H1 (cell line): ENCODE results near the gene LY86. TPM values are rescaled to one million over a fixed set of nuclear protein-coding genes. Genes with fewer than 3 reads are reported as not detected.

Experiments used
- CTCF ChIA-PET: fragments of 300-600 bp; sonication (Branson Sonifier 250); formaldehyde crosslinking; loops from one replicate; lab custom pipeline; 2021; ENCODE audit not compliant: partially characterized antibody; lab: Charles Lee
- POLR2A ChIA-PET: fragments of 300-600 bp; sonication (Branson Sonifier 250); formaldehyde crosslinking; loops from one replicate; lab custom pipeline; 2021; ENCODE audit warnings: inconsistent platforms; ENCODE audit not compliant: partially characterized antibody; lab: Charles Lee
- DNase-seq, 2 experiments: peaks; one replicate each; pipeline versions ENCODE4 v3.0.0 to v3.0.0-alpha.2; 2010 to 2022; ENCODE audit warnings: low spot score in 2 of 2, low read depth in 1 of 2, mixed read lengths in 1 of 2
- FAIRE-seq: peaks from 2 replicates; lab custom pipeline; 2011; peaks lifted over from hg19 to GRCh38; lab: Jason Lieb, UNC
- H2AFZ ChIP-seq: 2 replicates; pipeline ENCODE4 v1.8.1; 2012; ENCODE audit warnings: low read length, inconsistent platforms
- H2AK5ac ChIP-seq: 2 replicates; pipeline ENCODE4 v1.6.1; 2013; ENCODE audit warnings: low read depth, low read length
- H2BK120ac ChIP-seq: replicated peaks from 2 replicates; pipeline ENCODE3; 2013; ENCODE audit warnings: low read depth, low read length, inconsistent platforms
- H2BK12ac ChIP-seq: 2 replicates; pipeline ENCODE4 v1.6.1; 2013; ENCODE audit warnings: low read depth, low read length
- H2BK15ac ChIP-seq: 2 replicates; pipeline ENCODE4 v1.6.1; 2013; ENCODE audit warnings: low read length
- H2BK20ac ChIP-seq: 2 replicates; pipeline ENCODE4 v1.6.1; 2013; ENCODE audit warnings: low read length
- H2BK5ac ChIP-seq: 2 replicates; pipeline ENCODE4 v1.6.1; 2013; ENCODE audit warnings: low read depth, low read length
- H3K14ac ChIP-seq: 2 replicates; pipeline ENCODE4 v1.6.1; 2013; ENCODE audit warnings: inconsistent platforms; ENCODE audit not compliant: insufficient read length
- H3K18ac ChIP-seq: 2 replicates; pipeline ENCODE4 v1.6.1; 2013; ENCODE audit warnings: low read length; ENCODE audit errors: extremely low read depth
- H3K23ac ChIP-seq: 2 replicates; pipeline ENCODE4 v1.6.1; 2013; ENCODE audit warnings: inconsistent platforms; ENCODE audit not compliant: insufficient read length
- H3K23me2 ChIP-seq: 2 replicates; pipeline ENCODE4 v1.6.1; 2013; ENCODE audit warnings: low read depth, low read length
- H3K27ac ChIP-seq: 2 replicates; pipeline ENCODE4 v1.6.1; 2011; ENCODE audit warnings: low read depth, low read length, inconsistent platforms
- H3K27me3 ChIP-seq, 4 experiments: replicated peaks in 1 of 4; 1 replicate in 1 of 4; 2 replicates in 3 of 4; pipeline versions ENCODE4 v1.6.1 to v1.8.1; 2011 to 2013; ENCODE audit warnings: low read length in 3 of 4, mild to moderate bottlenecking in 3 of 4, inconsistent platforms in 2 of 4, mixed read lengths in 2 of 4, moderate library complexity in 1 of 4; ENCODE audit not compliant: control insufficient read depth in 3 of 4, insufficient read depth in 3 of 4; ENCODE audit errors: extremely low read depth in 1 of 4
- H3K36me3 ChIP-seq, 4 experiments: 2 replicates each; pipeline versions ENCODE4 v1.6.1 to v1.8.1; 2011 to 2013; ENCODE audit warnings: mild to moderate bottlenecking in 4 of 4, low read length in 3 of 4, moderate library complexity in 2 of 4, control low read depth in 1 of 4, inconsistent platforms in 1 of 4; ENCODE audit not compliant: insufficient read depth in 4 of 4, control insufficient read depth in 2 of 4
- H3K4ac ChIP-seq: replicated peaks from 2 replicates; pipeline ENCODE3; 2013; ENCODE audit warnings: low read length, low read depth, mixed read lengths, inconsistent platforms; ENCODE audit not compliant: insufficient read length
- H3K4me1 ChIP-seq, 4 experiments: replicated peaks in 1 of 4; 1 replicate in 1 of 4; 2 replicates in 3 of 4; pipeline versions ENCODE4 v1.6.1 to v1.8.1; 2011 to 2013; ENCODE audit warnings: low read length in 3 of 4, inconsistent platforms in 2 of 4, mixed read lengths in 1 of 4; ENCODE audit not compliant: insufficient read depth in 4 of 4, control insufficient read depth in 3 of 4
- H3K4me2 ChIP-seq, 2 experiments: 2 replicates each; pipeline versions ENCODE4 v1.6.1 to v1.8.1; 2011 to 2013; ENCODE audit warnings: low read depth in 2 of 2, low read length in 2 of 2, control low read depth in 1 of 2, inconsistent platforms in 1 of 2, mild to moderate bottlenecking in 1 of 2; ENCODE audit not compliant: insufficient read depth in 1 of 2
- H3K4me3 ChIP-seq, 4 experiments: fragments of 200-600, 300-600 bp in 1 of 4; sonication (generic), shearing (Covaris generic), sonication (Bioruptor Twin) in 1 of 4; 2 replicates each; pipeline versions ENCODE4 v1.5.1 to v1.8.1; 2011 to 2016; ENCODE audit warnings: low read length in 4 of 4, low read depth in 3 of 4, control low read depth in 2 of 4, inconsistent platforms in 2 of 4, mild to moderate bottlenecking in 2 of 4, mixed read lengths in 1 of 4, moderate library complexity in 1 of 4; ENCODE audit not compliant: insufficient read depth in 2 of 4; ENCODE audit errors: extremely low read depth in 1 of 4
- H3K56ac ChIP-seq: replicated peaks from 2 replicates; pipeline ENCODE3; 2013; ENCODE audit warnings: low read depth, mild to moderate bottlenecking, mixed read lengths, low read length, inconsistent platforms; ENCODE audit not compliant: insufficient read length
- H3K79me1 ChIP-seq: 2 replicates; pipeline ENCODE4 v1.6.1; 2013; ENCODE audit warnings: low read depth, low read length, control low read depth
- H3K79me2 ChIP-seq, 2 experiments: 2 replicates each; pipeline versions ENCODE4 v1.6.1 to v1.8.1; 2012 to 2013; ENCODE audit warnings: low read length in 2 of 2, mild to moderate bottlenecking in 2 of 2, inconsistent platforms in 1 of 2; ENCODE audit not compliant: insufficient read depth in 2 of 2, control insufficient read depth in 1 of 2
- H3K9ac ChIP-seq, 4 experiments: replicated peaks in 1 of 4; 1 replicate in 1 of 4; 2 replicates in 3 of 4; pipeline versions ENCODE4 v1.6.1 to v1.8.1; 2011 to 2013; ENCODE audit warnings: low read depth in 3 of 4, low read length in 3 of 4, control low read depth in 2 of 4, mild to moderate bottlenecking in 2 of 4, moderate library complexity in 2 of 4, inconsistent platforms in 1 of 4; ENCODE audit errors: extremely low read depth in 1 of 4
- H3K9me3 ChIP-seq, 2 experiments: 2 replicates each; pipeline versions ENCODE4 v1.6.1 to v1.8.1; 2012 to 2013; ENCODE audit warnings: mild to moderate bottlenecking in 2 of 2, moderate library complexity in 2 of 2, control low read depth in 1 of 2, inconsistent platforms in 1 of 2, low read depth in 1 of 2, low read length in 1 of 2, mixed read lengths in 1 of 2; ENCODE audit not compliant: insufficient read depth in 2 of 2
- H4K20me1 ChIP-seq, 2 experiments: replicated peaks in 1 of 2; 2 replicates each; pipeline versions ENCODE3 to v1.8.1; 2011 to 2013; ENCODE audit warnings: inconsistent platforms in 2 of 2, low read length in 2 of 2, mild to moderate bottlenecking in 1 of 2; ENCODE audit not compliant: insufficient read depth in 2 of 2, control insufficient read depth in 1 of 2
- H4K5ac ChIP-seq: 2 replicates; pipeline ENCODE4 v1.6.1; 2013; ENCODE audit warnings: low read length, low read depth, mixed read lengths, inconsistent platforms; ENCODE audit not compliant: insufficient read length
- H4K8ac ChIP-seq: 2 replicates; pipeline ENCODE4 v1.8.0; 2013; ENCODE audit warnings: mild to moderate bottlenecking, moderate library complexity, low read length, inconsistent platforms; ENCODE audit not compliant: insufficient read depth; ENCODE audit errors: extremely low read depth
- H4K91ac ChIP-seq: replicated peaks from 2 replicates; pipeline ENCODE3; 2013; ENCODE audit warnings: low read length, mixed read lengths, inconsistent platforms; ENCODE audit not compliant: insufficient read length
- CTBP2 ChIP-seq: IDR thresholded peaks from 2 replicates; pipeline ENCODE4 v1.7.0; 2011; ENCODE audit warnings: borderline replicate concordance, mild to moderate bottlenecking, moderate library complexity, mixed read lengths, low read length; ENCODE audit not compliant: insufficient read depth, insufficient read length
- JUN ChIP-seq: IDR thresholded peaks from 2 replicates; pipeline ENCODE4 v1.6.1; 2011; ENCODE audit warnings: low read depth, mild to moderate bottlenecking, improper control_type of control experiment, low read length
- KDM1A ChIP-seq: fragments of 200-600, 300-600 bp; sonication (generic); IDR thresholded peaks from 2 replicates; pipeline ENCODE4 v1.7.1; 2016; ENCODE audit warnings: mild to moderate bottlenecking, low read length, borderline replicate concordance
- WGBS, 2 experiments: shearing (Covaris generic) in 1 of 2; methylation state at CpG; one replicate each; pipeline versions ENCODE4 v1.1.6 to v1.1.7; 2013 to 2015; ENCODE audit warnings: low lambda C conversion rate in 2 of 2, mixed read lengths in 2 of 2, inconsistent platforms in 1 of 2, low coverage in 1 of 2, missing lambda C conversion rate in 1 of 2; ENCODE audit not compliant: insufficient replicate concordance in 2 of 2, insufficient coverage in 1 of 2, insufficient read length in 1 of 2; ENCODE audit errors: extremely low coverage in 1 of 2, missing lambda C conversion rate in 1 of 2; 5-methylcytosine and 5-hydroxymethylcytosine counted together
- polyA plus RNA-seq, 7 experiments: library from polyadenylated mRNA; depleted of rRNA in 3 of 7; stranded (reverse) in 5 of 7; unstranded in 2 of 7; fragments of >200 nt in 5 of 7; fragments of 200-250 nt in 2 of 7; gene quantifications; 1 replicate in 5 of 7; 2 replicates in 1 of 7; 4 replicates in 1 of 7; pipeline versions ENCODE4 v1.2.1 to v1.2.3, GENCODE V29; 2011 to 2013; ENCODE audit warnings: missing spikeins in 2 of 7, mixed read lengths in 2 of 7
- total RNA-seq: library from RNA; stranded (reverse); fragmentation: NEBNext Ultra II Directional; extraction: Animal tissue kit (Norgen Biotek cat#: 25700); gene quantifications from 2 replicates; pipeline ENCODE4 v1.2.1, GENCODE V29; 2021

LY86 gene
- total and polyA plus RNA-seq, 2 of the 8 experiments (the other 6 are each of a cell fraction or from before 2014, with no cell fraction given) = not detected

GRCh38 chr6:6619021-6619794 is 30.7 kb downstream of the LY86 start:
- FAIRE-seq = no peak
- Histone ChIP-seq H3K56ac (no peak overlapping the region), H3K9ac (no peak overlapping the region), H4K20me1 (no peaks in the 10 kb centered on the region), H3K9me3 (no peaks in the 10 kb centered on the region), H3K27me3 (no peaks in the 10 kb centered on the region), H3K36me3 (no peaks in the 10 kb centered on the region), H4K5ac (no peak overlapping the region), H2BK15ac (no peak overlapping the region), H2AK5ac (no peak overlapping the region), H2AFZ (no peak overlapping the region), H2BK120ac (no peak overlapping the region), H2BK20ac (no peak overlapping the region), H2BK12ac (no peak overlapping the region), H3K18ac (no peak overlapping the region), H4K91ac (no peak overlapping the region), H3K23me2 (no peaks in the 10 kb centered on the region), H3K4me1 (no peaks in the 10 kb centered on the region; a peak in 1 of 7 replicates), H2BK5ac (no peak overlapping the region), H4K8ac (no peak overlapping the region), H3K4me2 (no peak overlapping the region), H3K27ac (no peak overlapping the region), H3K79me2 (no peaks in the 10 kb centered on the region), H3K23ac (no peak overlapping the region), H3K4me3 (no peak overlapping the region), H3K4ac (no peak overlapping the region), H3K14ac (no peak overlapping the region), H3K79me1 (no peaks in the 10 kb centered on the region)
- WGBS, 2 experiments = 89% methylated on average over 8 of the region's 8 CpGs; no CpG with 5 or more reads in 1 of the 2 experiments
- ChIA-PET CTCF (interaction anchor here (1.6 kb wide), 1 partner anchor 12 kb away, joined by 3 read pairs; no protein-coding TSS in a partner anchor), POLR2A (no interaction called here)
- DNase-seq = no peak
- TF ChIP-seq CTBP2 (no peak), KDM1A (no peak), JUN (no peak)
